Effector memory CD4-positive, alpha-beta T cell (primary cell): ENCODE measurements around the gene KIF12.
"Not testable (repeated sequence)": the region's sequence is repeated elsewhere in the genome, so short reads cannot be mapped to it uniquely, and the experiment has no call there.

Source experiments
- DNase-seq, 3 donors: peaks; one replicate each; pipeline ENCODE4 v3.0.0-alpha.2; 2020
- H3K27ac ChIP-seq: 2 replicates; pipeline ENCODE4 v1.7.0; 2013; ENCODE audit warnings: mild to moderate bottlenecking, low read length, moderate library complexity; ENCODE audit not compliant: insufficient read depth, poor library complexity, severe bottlenecking
- H3K27me3 ChIP-seq: replicated peaks from 2 replicates; pipeline ENCODE4 v1.7.0; 2013; ENCODE audit warnings: mild to moderate bottlenecking, low read length; ENCODE audit not compliant: insufficient read depth, control insufficient read depth, poor library complexity, severe bottlenecking
- H3K36me3 ChIP-seq: 2 replicates; pipeline ENCODE4 v1.7.0; 2013; ENCODE audit warnings: mild to moderate bottlenecking, low read length, moderate library complexity; ENCODE audit not compliant: control insufficient read depth, insufficient read depth
- H3K4me1 ChIP-seq: 2 replicates; pipeline ENCODE4 v1.7.0; 2013; ENCODE audit warnings: low read length, mild to moderate bottlenecking; ENCODE audit not compliant: control insufficient read depth, insufficient read depth, poor library complexity, severe bottlenecking
- H3K4me3 ChIP-seq: 2 replicates; pipeline ENCODE4 v1.7.0; 2013; ENCODE audit warnings: low read length, low read depth, mild to moderate bottlenecking; ENCODE audit not compliant: insufficient read depth, poor library complexity, severe bottlenecking
- H3K9me3 ChIP-seq: 2 replicates; pipeline ENCODE4 v1.7.0; 2013; ENCODE audit warnings: mild to moderate bottlenecking, low read length, moderate library complexity; ENCODE audit not compliant: control insufficient read depth

Gene KIF12

DNA sequence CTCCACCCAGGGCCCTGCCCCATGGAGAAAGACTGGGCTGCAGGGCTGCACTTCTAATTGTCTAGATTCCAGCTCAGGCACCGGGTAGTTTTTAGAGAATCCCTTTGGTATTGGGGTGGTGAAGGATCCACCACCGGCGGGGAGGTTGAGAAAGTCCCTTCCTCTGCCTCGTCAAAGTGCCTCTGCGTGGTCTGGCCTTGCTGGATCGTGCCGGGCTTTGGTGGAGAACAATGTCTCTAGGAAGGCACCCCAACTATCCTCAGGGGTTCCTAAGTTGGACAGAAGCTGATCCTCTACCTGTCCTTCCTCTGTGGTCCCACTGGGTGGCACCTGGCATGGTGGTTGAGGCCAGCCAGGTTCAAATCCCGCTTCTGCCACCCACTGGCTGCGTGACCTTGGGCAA, 13.7 kb downstream of the KIF12 start:
- no peaks in the 10 kb centered on the region for H3K9me3 ChIP-seq
- no peak overlapping the region for H3K4me3 ChIP-seq
- no peaks in the 10 kb centered on the region for H3K27me3 ChIP-seq
- DNase-seq: no peak
- H3K27ac ChIP-seq: no peak overlapping the region
- no peaks in the 10 kb centered on the region for H3K4me1 ChIP-seq
- H3K36me3 ChIP-seq: no peaks in the 10 kb centered on the region

DNA sequence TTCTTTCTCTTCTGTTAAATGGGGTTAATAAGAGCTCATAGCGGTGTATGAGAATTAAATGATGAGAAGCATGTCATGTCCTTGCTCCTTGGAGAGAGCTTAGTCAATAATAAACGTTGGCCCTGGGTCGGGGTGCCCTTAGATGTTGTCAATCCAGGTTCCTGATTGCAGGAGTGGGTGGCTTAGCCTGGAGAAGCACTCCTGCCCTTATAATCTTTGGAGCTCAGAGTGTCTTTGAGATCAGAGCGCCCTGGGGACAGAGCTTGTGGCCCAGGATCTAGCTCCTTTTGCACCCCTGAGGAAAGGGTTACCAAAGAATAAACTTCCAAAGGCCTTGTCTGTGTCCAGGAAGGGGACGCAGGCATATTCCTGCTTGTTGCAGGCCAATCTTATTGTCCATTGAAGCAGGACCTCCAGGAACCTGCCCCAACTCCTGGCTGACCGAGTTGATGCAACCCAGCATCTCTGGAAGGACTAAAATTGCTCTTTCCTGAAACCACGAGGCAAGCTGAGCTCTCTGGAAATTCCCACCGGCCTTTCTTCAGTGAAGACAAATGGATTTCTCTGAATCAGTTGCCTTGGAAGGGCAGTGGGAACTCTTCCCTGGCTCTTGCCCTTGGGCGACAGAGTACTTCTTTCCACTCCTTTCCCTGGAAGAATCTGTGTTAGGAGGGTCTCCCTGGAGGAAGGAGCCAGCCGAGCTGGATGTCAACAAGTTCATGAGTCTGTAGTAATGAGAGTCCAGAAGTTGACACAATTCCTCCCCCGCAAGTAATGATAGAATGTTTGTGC, 14.6 kb downstream of the KIF12 start:
- DNase-seq: no peak
- no peaks in the 10 kb centered on the region for H3K27me3 ChIP-seq
- H3K36me3 ChIP-seq: no peaks in the 10 kb centered on the region
- H3K4me1 ChIP-seq: no peaks in the 10 kb centered on the region
- H3K27ac ChIP-seq: no peak overlapping the region
- H3K9me3 ChIP-seq: no peaks in the 10 kb centered on the region
- no peak overlapping the region for H3K4me3 ChIP-seq

DNA sequence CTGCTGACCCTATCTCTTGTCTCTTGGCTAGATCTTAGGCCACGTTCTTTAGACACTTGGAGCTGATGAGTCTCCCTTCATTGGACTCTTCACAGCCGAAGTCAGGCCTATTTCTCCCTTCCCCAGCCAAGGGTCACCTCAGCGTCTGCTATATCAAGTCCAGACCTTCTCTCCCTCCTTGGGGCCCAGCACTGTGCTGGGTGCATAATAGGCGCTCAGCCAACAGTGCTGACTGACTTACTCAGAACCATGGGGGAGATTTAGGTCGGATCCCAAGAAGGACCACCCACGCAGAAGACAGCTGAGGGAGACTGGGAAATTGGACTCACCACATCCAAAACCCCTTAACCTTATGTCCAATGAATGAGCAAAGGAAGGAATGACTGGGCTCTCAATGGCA, 15.4 kb downstream of the KIF12 start:
- Histone ChIP-seq H3K27me3 (peaks cover 3% of the 10 kb centered on the region), H3K9me3 (no peaks in the 10 kb centered on the region), H3K4me1 (no peaks in the 10 kb centered on the region), H3K4me3 (no peak overlapping the region), H3K27ac (no peak overlapping the region), H3K36me3 (no peaks in the 10 kb centered on the region)
- DNase-seq: no peak

DNA sequence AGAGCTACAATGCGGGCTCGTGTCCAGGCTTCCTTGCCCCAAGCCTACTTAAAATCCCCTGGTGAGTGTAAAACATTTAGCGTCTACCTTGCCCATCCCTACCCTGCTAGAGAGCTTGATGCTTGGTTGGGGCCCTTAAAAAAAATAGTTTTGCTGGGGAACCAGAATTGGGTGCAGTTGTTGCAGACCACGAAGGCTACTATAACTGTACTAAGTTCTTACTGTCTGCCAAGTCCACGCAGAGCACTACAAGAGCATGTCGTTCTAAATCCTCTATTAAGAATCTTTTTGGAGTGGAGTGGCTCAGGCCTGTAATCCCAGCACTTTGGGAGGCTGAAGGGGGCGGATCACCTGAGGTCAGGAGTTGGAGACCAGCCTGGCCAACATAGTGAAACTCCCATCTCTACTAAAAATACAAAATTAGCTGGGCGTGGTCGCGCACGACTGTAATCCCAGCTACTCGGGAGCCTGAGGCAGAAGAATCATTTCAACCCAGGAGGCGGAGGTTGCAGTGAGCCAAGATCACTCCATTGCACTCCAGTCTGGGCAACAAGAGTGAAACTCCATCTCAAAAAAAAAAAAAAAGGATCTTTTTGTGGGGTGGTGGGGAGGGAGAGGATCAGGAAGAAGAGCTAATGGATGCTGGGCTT, 16.2 kb downstream of the KIF12 start:
- DNase-seq: not testable (repeated sequence)

DNA sequence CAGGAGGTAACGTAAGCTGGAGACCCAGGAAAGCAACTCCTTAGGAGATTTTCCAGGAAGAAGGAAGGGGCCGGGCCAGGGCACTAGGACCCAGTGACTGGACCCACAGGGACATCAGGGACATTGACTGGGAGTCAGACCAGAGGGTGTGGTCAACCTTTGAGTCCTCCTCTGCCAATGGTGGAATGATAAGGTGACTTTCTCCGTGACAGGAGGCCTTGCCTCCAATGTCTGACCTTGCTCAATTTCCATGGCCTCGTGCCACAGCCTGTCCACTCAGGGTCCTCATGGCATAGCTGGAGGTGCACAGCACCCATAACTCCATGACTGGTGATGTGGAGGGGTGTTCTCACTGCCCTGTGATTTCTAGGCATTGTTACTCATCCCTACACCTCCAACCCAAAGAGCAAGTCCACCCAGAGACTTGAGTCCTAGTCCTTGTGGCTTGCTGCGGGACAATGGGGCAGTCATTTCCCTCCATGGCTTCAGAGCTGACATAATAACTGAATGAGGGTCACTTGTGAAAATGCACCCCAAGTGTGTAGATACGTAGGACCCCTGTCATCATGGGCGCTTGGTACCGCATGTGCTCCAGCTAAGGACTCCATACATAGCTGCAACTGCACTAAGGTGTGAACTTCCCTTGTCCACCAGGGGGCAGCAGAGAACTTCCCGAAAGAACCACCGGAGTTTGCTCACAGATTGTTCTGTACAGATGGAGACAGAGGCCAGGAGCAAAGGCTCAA, 16.9 kb downstream of the KIF12 start:
- DNase-seq: peak; percentile 30 to 58 (median 32)
- Histone ChIP-seq H3K36me3 (no peaks in the 10 kb centered on the region), H3K4me3 (no peak overlapping the region), H3K9me3 (no peaks in the 10 kb centered on the region), H3K4me1 (no peaks in the 10 kb centered on the region), H3K27ac (no peak overlapping the region), H3K27me3 (peaks cover 4% of the 10 kb centered on the region)

More for the DNA sequence above, 16.2 kb downstream of the KIF12 start:
- not testable (repeated sequence) for H3K4me3 ChIP-seq, H3K36me3 ChIP-seq, H3K27ac ChIP-seq, H3K27me3 ChIP-seq, H3K4me1 ChIP-seq, H3K9me3 ChIP-seq

DNA sequence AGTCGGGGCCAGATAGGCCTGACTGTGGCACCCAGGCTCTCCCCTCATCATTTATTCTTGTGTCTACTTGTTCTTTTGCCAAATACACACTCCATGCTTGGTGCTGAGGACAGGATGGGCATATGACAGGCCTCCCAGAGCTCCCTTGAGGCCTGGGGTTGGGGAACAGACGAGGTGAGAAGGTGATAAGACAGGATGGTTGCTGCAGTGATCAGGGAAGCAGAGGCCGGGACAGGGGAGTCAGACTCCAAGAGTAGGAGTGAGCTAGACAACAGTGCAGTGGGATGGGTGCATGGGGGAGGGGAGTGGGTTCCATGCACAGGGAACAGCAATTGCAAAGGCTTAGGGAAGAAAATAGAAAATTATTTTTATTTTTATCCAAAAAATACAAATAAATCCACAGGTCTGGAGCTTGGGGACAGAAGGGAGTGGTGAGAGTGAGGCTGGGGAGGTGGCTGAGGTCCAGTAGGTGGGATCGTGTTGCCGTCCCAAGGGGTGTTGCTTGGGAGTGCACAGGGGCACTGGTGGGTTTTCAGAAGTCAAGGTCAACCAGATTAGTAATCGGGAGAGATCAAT, 17.6 kb downstream of the KIF12 start:
- Histone ChIP-seq H3K4me3 (no peak overlapping the region), H3K9me3 (no peaks in the 10 kb centered on the region), H3K27ac (no peak overlapping the region), H3K36me3 (no peaks in the 10 kb centered on the region), H3K4me1 (no peaks in the 10 kb centered on the region), H3K27me3 (peaks cover 4% of the 10 kb centered on the region)
- no peak for DNase-seq

DNA sequence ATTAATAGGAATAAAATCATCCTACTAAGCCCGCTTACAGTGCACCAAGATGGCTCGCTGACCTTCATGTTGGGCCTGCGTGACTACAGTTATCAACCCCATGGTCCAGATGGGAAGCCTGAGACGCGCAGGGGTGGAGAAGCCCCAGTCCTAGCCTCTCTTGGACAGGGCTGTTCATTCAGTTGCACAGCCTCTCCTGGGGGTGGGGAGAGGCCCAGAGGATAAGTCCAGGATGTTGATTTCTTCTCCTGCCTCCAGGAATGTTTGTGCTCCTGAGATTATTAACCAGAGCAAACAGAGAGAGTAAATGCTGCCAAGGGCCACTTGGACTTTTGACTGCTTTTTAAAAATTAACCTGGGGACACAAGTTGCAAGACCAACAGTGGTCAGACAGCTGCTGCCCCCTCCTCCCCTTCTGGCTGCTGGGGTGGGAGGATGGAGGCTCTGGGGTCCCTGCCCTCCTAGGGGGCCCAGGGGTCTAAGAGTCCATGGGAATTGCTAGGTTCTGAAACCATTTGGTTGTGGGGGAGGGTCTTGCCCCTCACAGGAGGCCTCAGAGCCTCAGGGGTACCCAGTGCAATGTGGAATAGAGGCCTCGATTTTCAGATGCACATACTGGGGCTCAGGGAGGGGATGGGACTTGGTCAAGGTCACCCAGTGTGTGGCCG, 18.2 kb downstream of the KIF12 start:
- H3K9me3 ChIP-seq: no peaks in the 10 kb centered on the region
- H3K4me1 ChIP-seq: no peaks in the 10 kb centered on the region
- H3K36me3 ChIP-seq: no peaks in the 10 kb centered on the region
- no peak overlapping the region for H3K27ac ChIP-seq
- DNase-seq: no peak
- no peak overlapping the region for H3K4me3 ChIP-seq
- peaks cover 4% of the 10 kb centered on the region for H3K27me3 ChIP-seq

DNA sequence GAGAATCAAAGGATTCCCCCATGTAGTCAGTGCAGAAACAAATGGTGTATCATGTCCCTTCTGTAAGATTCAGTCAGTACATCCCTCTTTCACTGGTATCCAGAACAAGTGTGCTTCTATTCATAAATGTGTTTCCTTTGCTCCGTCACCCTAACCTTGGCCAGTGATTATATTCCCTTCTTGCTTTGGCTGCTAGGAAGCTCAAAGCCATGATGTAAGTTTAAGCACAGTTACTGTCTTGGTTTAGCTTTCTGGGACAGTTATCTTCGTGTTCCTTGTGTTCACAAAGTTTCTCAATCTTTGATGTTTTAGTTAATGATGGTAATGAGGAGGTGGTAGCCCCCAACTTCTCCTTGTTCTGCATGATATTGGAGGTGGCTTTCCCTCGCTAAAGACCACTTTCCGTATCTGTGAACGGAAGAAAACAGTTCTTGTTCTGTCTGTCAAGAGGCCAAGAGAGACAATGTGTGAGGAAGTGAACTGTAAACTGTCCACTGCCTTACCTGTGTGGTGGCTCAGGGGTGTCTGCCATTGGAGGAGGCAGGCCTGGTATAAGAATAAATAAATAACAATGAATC, 18.8 kb downstream of the KIF12 start:
- no peaks in the 10 kb centered on the region for H3K36me3 ChIP-seq
- H3K27me3 ChIP-seq: peaks cover 4% of the 10 kb centered on the region
- H3K4me1 ChIP-seq: no peaks in the 10 kb centered on the region
- no peak overlapping the region for H3K27ac ChIP-seq
- no peak for DNase-seq
- H3K4me3 ChIP-seq: no peak overlapping the region
- H3K9me3 ChIP-seq: no peaks in the 10 kb centered on the region

DNA sequence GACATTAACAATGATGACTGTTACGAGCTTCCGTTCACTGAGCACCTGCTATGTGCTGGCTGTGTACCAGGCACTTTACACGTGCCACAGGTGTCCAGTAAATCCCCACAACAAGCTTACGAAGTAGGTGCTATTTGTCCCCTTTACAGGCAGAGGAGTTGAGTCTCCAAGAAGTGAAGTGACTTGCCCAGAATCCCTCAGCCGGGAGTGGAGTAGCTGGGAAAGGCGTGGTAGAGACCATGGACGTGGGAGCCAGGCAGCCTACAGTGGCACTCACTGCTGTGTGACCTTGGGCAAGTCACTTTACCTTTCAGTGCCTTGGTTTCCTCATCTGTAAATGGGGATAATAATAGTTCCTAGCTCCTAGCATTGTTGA, 20.3 kb downstream of the KIF12 start:
- Histone ChIP-seq H3K9me3 (no peaks in the 10 kb centered on the region), H3K4me3 (no peak overlapping the region), H3K27me3 (peaks cover 4% of the 10 kb centered on the region), H3K36me3 (no peaks in the 10 kb centered on the region), H3K4me1 (no peaks in the 10 kb centered on the region), H3K27ac (no peak overlapping the region)
- no peak for DNase-seq
